ENCODE results near the gene PRICKLE1. TPM values are rescaled to one million over a fixed set of nuclear protein-coding genes. Genes with fewer than 3 reads are reported as not detected.

The PRICKLE1 gene
- total and polyA plus RNA-seq, 2 of the 13 experiments (the other 11 are each of a cell fraction or from before 2014, with no cell fraction given): not detected

GRCh38 chr12:42556917-42557316, 32.6 kb downstream of the PRICKLE1 start:
- Histone ChIP-seq H3K9me3 (ENCODE audit: low read length) (no peaks in the 10 kb centered on the region), H2AFZ (ENCODE audit: low read length) (no peak overlapping the region), H4K20me1 (ENCODE audit: insufficient read depth, low read length) (no peaks in the 10 kb centered on the region), H3K9ac (ENCODE audit: insufficient read depth, low read depth, low read length) (no peak overlapping the region), H3K4me3 (replicated peaks in 1 of 3; ENCODE audit: insufficient read depth in 1 of 3, low read depth in 2 of 3, low read length in 3 of 3) (no peak overlapping the region), H3K4me1 (ENCODE audit: insufficient read depth, low read length) (no peaks in the 10 kb centered on the region), H3K27me3 (ENCODE audit: control insufficient read depth in 1 of 2, insufficient read depth in 2 of 2, low read length in 2 of 2) (peaks cover 0 to 7% of the 10 kb centered on the region in 2 experiments; a peak in 2 of 5 replicates), H3K4me2 (ENCODE audit: low read depth, low read length) (no peak overlapping the region), H3K79me2 (ENCODE audit: insufficient read depth, low read length) (no peaks in the 10 kb centered on the region), H3K36me3 (replicated peaks in 1 of 2; ENCODE audit: control insufficient read depth in 1 of 2, insufficient read depth in 2 of 2, low read length in 2 of 2) (no peaks in the 10 kb centered on the region), H3K27ac (ENCODE audit: extremely low read length, insufficient read depth, low read length) (no peak overlapping the region)
- no peak for DNase-seq (ENCODE audit: low spot score)
- no peak for ATAC-seq
- ChIA-PET CTCF (ENCODE audit: low intra/inter-chr PET ratio, low total read pairs) (no interaction called here), POLR2A (no interaction called here)
- intact Hi-C loops (cut with micrococcal nuclease; ENCODE audit: unreplicated experiment): no loop called here
- TF ChIP-seq ZNF891 (CRISPR knock-in tag; IDR thresholded peaks at IDR 0.05): no peak
- TF ChIP-seq ZNF839 (CRISPR knock-in tag; IDR thresholded peaks at IDR 0.05; ENCODE audit: borderline replicate concordance): no peak
- no peak for TF ChIP-seq ZNF333 (CRISPR knock-in tag; IDR thresholded peaks at IDR 0.05; ENCODE audit: borderline replicate concordance)
- TF ChIP-seq IRX3 (CRISPR knock-in tag; IDR thresholded peaks at IDR 0.05; ENCODE audit: borderline replicate concordance, low read depth): no peak
- no peak for TF ChIP-seq ZFY (CRISPR knock-in tag; IDR thresholded peaks at IDR 0.05)
- no peak for TF ChIP-seq SP140L (CRISPR knock-in tag; IDR thresholded peaks at IDR 0.05; ENCODE audit: borderline replicate concordance)
- TF ChIP-seq ZNF34 (CRISPR knock-in tag; IDR thresholded peaks at IDR 0.05; ENCODE audit: borderline replicate concordance): no peak
- no peak for TF ChIP-seq NFE2L2 (IDR thresholded peaks at IDR 0.05; ENCODE audit: low read length)
- TF ChIP-seq SMYD3 (CRISPR knock-in tag; IDR thresholded peaks at IDR 0.05): no peak
- TF ChIP-seq TFAP4 (IDR thresholded peaks at IDR 0.05; ENCODE audit: borderline replicate concordance, low read depth): no peak
- no peak for TF ChIP-seq HDAC2 (CRISPR knock-in tag; IDR thresholded peaks at IDR 0.05)
- no peak for TF ChIP-seq NCOA1 (CRISPR knock-in tag; IDR thresholded peaks at IDR 0.05)
- TF ChIP-seq IKZF5 (CRISPR knock-in tag; IDR thresholded peaks at IDR 0.05): no peak
- in situ Hi-C loops (cut with HindIII; ENCODE audit: extremely low pct_ligation_motif_present, low pct_unique_long_range_greater_than_20kb): no loop called here
- 30% methylated on average over 2 of the region's 2 CpGs for WGBS (ENCODE audit: low lambda C conversion rate)
- no peak for FAIRE-seq
- no TSS peak for BruUV-seq (replicated peaks)
